ENCODE measurements around the gene ZNF740.

DNA sequence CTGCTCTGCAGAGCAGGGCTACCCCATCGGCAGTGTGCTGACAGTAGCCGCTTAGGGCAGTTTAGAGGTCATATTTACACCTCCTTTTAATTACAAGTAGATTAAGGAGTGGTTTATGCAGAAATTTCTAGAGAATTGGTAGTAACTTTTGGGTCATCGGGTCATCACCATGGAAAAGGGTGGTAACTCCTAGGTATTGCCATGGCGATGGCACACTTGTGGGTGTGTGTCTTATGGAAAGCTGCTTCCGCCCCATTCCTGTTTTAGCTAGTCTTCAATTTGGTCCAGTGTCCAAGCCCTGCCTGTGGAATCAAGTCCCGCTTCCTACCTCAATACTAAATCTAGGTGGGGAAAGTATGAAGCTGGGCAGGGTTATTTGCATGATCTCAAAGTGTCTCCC lies 29.5 kb upstream of the ZNF740 start:
- TF ChIP-seq EZH2 (IDR thresholded peaks at IDR 0.05; ENCODE audit: insufficient read depth, poor library complexity, severe bottlenecking): no peak
- no peak for TF ChIP-seq EZH2phosphoT487 (IDR thresholded peaks at IDR 0.05; ENCODE audit: insufficient read depth, low read depth)

All from GM23248 (cell line).